HCT116 (cell line): ENCODE data around the gene TIMM10. TPM values are rescaled to one million over a fixed set of nuclear protein-coding genes. Genes with fewer than 3 reads are reported as not detected.

ENCODE experiments used
- ATAC-seq: fragments of 200-7000 bp; cut with Tn5 transposase; 2 replicates; pipeline ENCODE4 v1.9.1; 2020; ENCODE audit warnings: mild to moderate bottlenecking, moderate library complexity
- BruUV-seq: library from RNA; stranded (reverse); fragments of 400-500 nt; replicated peaks from 2 replicates; lab custom pipeline; 2021; lab: Mats Ljungman, UMichigan
- CTCF ChIA-PET: fragments of 300-600 bp; sonication (Branson Sonifier 250); formaldehyde crosslinking; loops from one replicate; lab custom pipeline; 2021; ENCODE audit warnings: antibody characterized with exemption; lab: Charles Lee
- POLR2A ChIA-PET: fragments of 300-600, 350-600 bp; sonication (Branson Sonifier 250); formaldehyde crosslinking; loops from one replicate; lab custom pipeline; 2021; ENCODE audit warnings: antibody characterized with exemption; lab: Charles Lee
- RAD21 ChIA-PET, 2 experiments: fragments of 300-600 bp; sonication (Branson Sonifier 250); formaldehyde crosslinking; loops; one replicate each; lab custom pipeline; 2023; ENCODE audit warnings: low total read pairs in 2 of 2; ENCODE audit not compliant: uncharacterized antibody in 2 of 2, unreplicated experiment in 2 of 2, low non-redundant PET in 1 of 2; lab: Charles Lee
- DNase-seq: peaks from one replicate; pipeline ENCODE4 v3.0.0-alpha.2; 2010; ENCODE audit warnings: low read depth, low spot score
- H2AFZ ChIP-seq: fragments of 200-600 bp; shearing (Covaris generic), sonication (generic); 2 replicates; pipeline ENCODE4 v1.6.1; 2017; ENCODE audit warnings: low read depth, mixed run types, mixed read lengths, antibody characterized with exemption, low read length; ENCODE audit not compliant: poor library complexity, severe bottlenecking
- H3K27ac ChIP-seq: 2 replicates; pipeline ENCODE4 v1.5.1; 2012; ENCODE audit warnings: low read depth, low read length
- H3K27me3 ChIP-seq: fragments of 200-600 bp; sonication (generic); 2 replicates; pipeline ENCODE4 v1.6.1; 2016; ENCODE audit warnings: mixed run types, low read length, mixed read lengths; ENCODE audit not compliant: insufficient read depth
- H3K36me3 ChIP-seq, 2 experiments: fragments of 200-500 bp in 1 of 2; fragments of 200-600 bp in 1 of 2; sonication (Bioruptor generic) in 1 of 2; sonication (generic) in 1 of 2; 2 replicates each; pipeline versions ENCODE4 v1.5.1 to v1.6.1; 2014 to 2016; ENCODE audit warnings: low read length in 2 of 2, inconsistent platforms in 1 of 2, mixed read lengths in 1 of 2, mixed run types in 1 of 2; ENCODE audit not compliant: insufficient read depth in 2 of 2, control insufficient read depth in 1 of 2
- H3K4me1 ChIP-seq, 2 experiments: fragments of 200-600 bp in 1 of 2; sonication (generic) in 1 of 2; 2 replicates each; pipeline versions ENCODE4 v1.5.1 to v1.6.1; 2012 to 2017; ENCODE audit warnings: low read length in 2 of 2, inconsistent platforms in 1 of 2, mild to moderate bottlenecking in 1 of 2, mixed read lengths in 1 of 2, mixed run types in 1 of 2, moderate library complexity in 1 of 2; ENCODE audit not compliant: insufficient read depth in 2 of 2, control insufficient read depth in 1 of 2
- H3K4me2 ChIP-seq: fragments of 200-600 bp; sonication (generic); 2 replicates; pipeline ENCODE4 v1.6.1; 2017; ENCODE audit warnings: mixed run types, low read length, mixed read lengths
- H3K4me3 ChIP-seq, 2 experiments: fragments of 200-600 bp in 1 of 2; sonication (generic) in 1 of 2; replicated peaks in 1 of 2; 2 replicates each; pipeline ENCODE4 v1.5.1; 2011 to 2016; ENCODE audit warnings: low read length in 2 of 2, control low read depth in 1 of 2, low read depth in 1 of 2, mild to moderate bottlenecking in 1 of 2, mixed read lengths in 1 of 2, mixed run types in 1 of 2
- H3K79me2 ChIP-seq: fragments of 200-600 bp; sonication (generic); 2 replicates; pipeline ENCODE4 v1.6.1; 2017; ENCODE audit warnings: mild to moderate bottlenecking, mixed run types, low read length, moderate library complexity, mixed read lengths; ENCODE audit not compliant: insufficient read depth
- H3K9ac ChIP-seq: fragments of 200-600 bp; sonication (generic); 2 replicates; pipeline ENCODE4 v1.6.1; 2016; ENCODE audit warnings: low read length, mixed read lengths
- H3K9me2 ChIP-seq: fragments of 200-600 bp; sonication (generic), shearing (Covaris generic); 2 replicates; pipeline ENCODE4 v1.6.1; 2017; ENCODE audit warnings: mixed run types, mild to moderate bottlenecking, moderate library complexity; ENCODE audit not compliant: insufficient read depth
- H3K9me3 ChIP-seq, 2 experiments: fragments of 200-500 bp in 1 of 2; fragments of 200-600 bp in 1 of 2; sonication (Bioruptor generic) in 1 of 2; sonication (generic) in 1 of 2; 2 replicates each; pipeline ENCODE4 v1.6.1; 2014 to 2017; ENCODE audit warnings: low read length in 2 of 2, mixed read lengths in 2 of 2, inconsistent platforms in 1 of 2, low read depth in 1 of 2, mild to moderate bottlenecking in 1 of 2, mixed run types in 1 of 2, moderate library complexity in 1 of 2; ENCODE audit not compliant: control insufficient read depth in 1 of 2, insufficient read depth in 1 of 2
- H4K20me1 ChIP-seq: fragments of 200-600 bp; sonication (generic), shearing (Covaris generic); 2 replicates; pipeline ENCODE4 v1.6.1; 2017; ENCODE audit warnings: mixed run types, mild to moderate bottlenecking, moderate library complexity; ENCODE audit not compliant: insufficient read depth
- CBX3 ChIP-seq: IDR thresholded peaks from 2 replicates; pipeline ENCODE4 v1.6.1; 2012; ENCODE audit warnings: low read depth
- CEBPB ChIP-seq: IDR thresholded peaks from 2 replicates; pipeline ENCODE4 v1.6.1; 2012; ENCODE audit warnings: low read depth
- ELF1 ChIP-seq: IDR thresholded peaks from 2 replicates; pipeline ENCODE4 v1.6.1; 2012; ENCODE audit warnings: low read depth, borderline replicate concordance
- EZH2 ChIP-seq: fragments of 200-600 bp; sonication (generic); IDR thresholded peaks from 2 replicates; pipeline ENCODE4 v1.6.1; 2017; ENCODE audit warnings: antibody characterized with exemption, mixed run types
- EZH2phosphoT487 ChIP-seq: fragments of 200-600 bp; IDR thresholded peaks from 2 replicates; pipeline ENCODE4 v1.6.1; 2018; ENCODE audit warnings: antibody characterized with exemption, borderline replicate concordance
- JUND ChIP-seq: IDR thresholded peaks from 2 replicates; pipeline ENCODE4 v1.6.1; 2012
- POLR2A ChIP-seq: IDR thresholded peaks from 2 replicates; pipeline ENCODE4 v1.7.0; 2011; ENCODE audit warnings: borderline replicate concordance; ENCODE audit not compliant: insufficient read depth, insufficient read length; ENCODE audit errors: extremely low read depth
- POLR2AphosphoS5 ChIP-seq: IDR thresholded peaks from 2 replicates; pipeline ENCODE4 v1.6.1; 2011; ENCODE audit warnings: mild to moderate bottlenecking, low read depth, low read length, moderate library complexity
- RAD21 ChIP-seq: IDR thresholded peaks from 2 replicates; pipeline ENCODE4 v1.6.1; 2012; ENCODE audit warnings: low read depth, mild to moderate bottlenecking
- SP1 ChIP-seq: IDR thresholded peaks from 2 replicates; pipeline ENCODE4 v1.6.1; 2012; ENCODE audit warnings: low read depth
- SRF ChIP-seq: IDR thresholded peaks from 2 replicates; pipeline ENCODE4 v1.6.1; 2012; ENCODE audit warnings: low read depth
- TCF7L2 ChIP-seq: IDR thresholded peaks from 2 replicates; pipeline ENCODE4 v1.7.0; 2011; ENCODE audit warnings: borderline replicate concordance, inconsistent platforms; ENCODE audit not compliant: insufficient read depth, insufficient read length; ENCODE audit errors: extremely low read depth
- ZFX ChIP-seq: fragments of 450-650 bp; IDR thresholded peaks from 2 replicates; pipeline ENCODE4 v1.6.1; 2017
- ZNF274 ChIP-seq: fragments of 200-500 bp; sonication (Bioruptor generic); IDR thresholded peaks from 2 replicates; pipeline ENCODE4 v1.6.1; 2014; ENCODE audit warnings: mild to moderate bottlenecking, low read depth, low read length, inconsistent platforms
- intact Hi-C: fragments of 100-400 bp; cut with micrococcal nuclease; formaldehyde crosslinking; loops from 2 replicates; pipeline ENCODE4 v1.10.0; 2022
- total RNA-seq: library from RNA; stranded (reverse); gene quantifications from one replicate; pipeline ENCODE4 v1.2.1, GENCODE V29; 2021; ENCODE audit not compliant: unreplicated experiment
- TF ChIP-seq, protein P1 (sequence below): IDR thresholded peaks from 2 replicates; pipeline ENCODE4 v1.6.1; 2012
- TF ChIP-seq, protein P2 (sequence below): IDR thresholded peaks from 2 replicates; pipeline ENCODE4 v1.6.1; 2011; ENCODE audit warnings: mild to moderate bottlenecking, low read length, moderate library complexity; ENCODE audit not compliant: insufficient replicate concordance; ENCODE audit errors: extremely low read depth
- TF ChIP-seq, protein P3 (sequence below): IDR thresholded peaks from 2 replicates; pipeline ENCODE4 v1.6.1; 2012
- TF ChIP-seq, protein P4 (sequence below), 3 experiments: fragments of 200-600 bp in 1 of 3; sonication (generic) in 1 of 3; IDR thresholded peaks in 2 of 3; conservative IDR thresholded peaks in 1 of 3; 2 replicates each; pipeline ENCODE4 v1.5.1; 2012 to 2017; ENCODE audit warnings: low read depth in 2 of 3, low read length in 2 of 3, antibody characterized with exemption in 1 of 3, borderline replicate concordance in 1 of 3, control low read depth in 1 of 3, mild to moderate bottlenecking in 1 of 3, mixed read lengths in 1 of 3, mixed run types in 1 of 3, moderate library complexity in 1 of 3; ENCODE audit not compliant: insufficient read depth in 1 of 3

TIMM10 gene
- total RNA-seq, 1 experiment from 2014 or later: 65.6 TPM

DNA sequence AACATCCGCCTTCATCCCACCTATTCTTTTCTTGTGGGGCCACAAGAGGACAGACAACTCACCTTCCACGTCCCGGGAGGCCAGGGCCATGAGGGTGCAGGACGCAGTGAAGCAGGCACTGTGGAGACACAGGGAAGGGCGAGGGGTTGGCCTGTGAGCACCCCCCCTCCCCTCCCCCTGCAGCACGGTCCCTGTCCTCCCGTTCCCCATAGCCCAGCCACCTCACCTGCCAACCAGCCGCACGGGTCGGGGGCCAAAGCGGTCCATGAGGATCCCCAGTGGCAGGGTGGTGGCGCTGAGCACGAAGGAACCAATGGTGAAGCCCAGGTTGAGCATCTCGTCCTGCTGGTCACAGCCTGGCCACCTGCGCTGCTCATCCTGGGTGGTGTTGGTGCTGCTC is 29.6 kb downstream of the TIMM10 start:
- Histone ChIP-seq H3K9me2 (no peaks in the 10 kb centered on the region), H4K20me1 (no peaks in the 10 kb centered on the region), H3K27me3 (no peaks in the 10 kb centered on the region), H3K36me3 (no peaks in the 10 kb centered on the region), H3K4me1 (peaks cover 9 to 17% of the 10 kb centered on the region in 2 experiments; a peak in 3 of 4 replicates), H3K27ac (no peak overlapping the region), H3K9ac (no peak overlapping the region), H2AFZ (no peak overlapping the region), H3K9me3 (no peaks in the 10 kb centered on the region), H3K4me2 (no peak overlapping the region), H3K79me2 (no peaks in the 10 kb centered on the region), H3K4me3 (no peak overlapping the region)
- no peak for TF ChIP-seq ELF1
- no peak for TF ChIP-seq ZFX
- no peak for TF ChIP-seq SRF
- no peak for TF ChIP-seq POLR2A
- no peak for TF ChIP-seq EZH2
- TF ChIP-seq, protein P1, sequence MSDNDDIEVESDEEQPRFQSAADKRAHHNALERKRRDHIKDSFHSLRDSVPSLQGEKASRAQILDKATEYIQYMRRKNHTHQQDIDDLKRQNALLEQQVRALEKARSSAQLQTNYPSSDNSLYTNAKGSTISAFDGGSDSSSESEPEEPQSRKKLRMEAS: no peak
- no peak for TF ChIP-seq RAD21
- no peak for TF ChIP-seq CEBPB
- TF ChIP-seq, protein P2, sequence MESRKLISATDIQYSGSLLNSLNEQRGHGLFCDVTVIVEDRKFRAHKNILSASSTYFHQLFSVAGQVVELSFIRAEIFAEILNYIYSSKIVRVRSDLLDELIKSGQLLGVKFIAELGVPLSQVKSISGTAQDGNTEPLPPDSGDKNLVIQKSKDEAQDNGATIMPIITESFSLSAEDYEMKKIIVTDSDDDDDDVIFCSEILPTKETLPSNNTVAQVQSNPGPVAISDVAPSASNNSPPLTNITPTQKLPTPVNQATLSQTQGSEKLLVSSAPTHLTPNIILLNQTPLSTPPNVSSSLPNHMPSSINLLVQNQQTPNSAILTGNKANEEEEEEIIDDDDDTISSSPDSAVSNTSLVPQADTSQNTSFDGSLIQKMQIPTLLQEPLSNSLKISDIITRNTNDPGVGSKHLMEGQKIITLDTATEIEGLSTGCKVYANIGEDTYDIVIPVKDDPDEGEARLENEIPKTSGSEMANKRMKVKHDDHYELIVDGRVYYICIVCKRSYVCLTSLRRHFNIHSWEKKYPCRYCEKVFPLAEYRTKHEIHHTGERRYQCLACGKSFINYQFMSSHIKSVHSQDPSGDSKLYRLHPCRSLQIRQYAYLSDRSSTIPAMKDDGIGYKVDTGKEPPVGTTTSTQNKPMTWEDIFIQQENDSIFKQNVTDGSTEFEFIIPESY: no peak
- no peak for TF ChIP-seq CBX3
- intact Hi-C loops: no loop called here
- RAD21 ChIA-PET: no interaction called here
- no TSS peak for BruUV-seq
- CTCF ChIA-PET: no interaction called here
- ATAC-seq: no peak
- DNase-seq: no peak
- POLR2A ChIA-PET: no interaction called here

DNA sequence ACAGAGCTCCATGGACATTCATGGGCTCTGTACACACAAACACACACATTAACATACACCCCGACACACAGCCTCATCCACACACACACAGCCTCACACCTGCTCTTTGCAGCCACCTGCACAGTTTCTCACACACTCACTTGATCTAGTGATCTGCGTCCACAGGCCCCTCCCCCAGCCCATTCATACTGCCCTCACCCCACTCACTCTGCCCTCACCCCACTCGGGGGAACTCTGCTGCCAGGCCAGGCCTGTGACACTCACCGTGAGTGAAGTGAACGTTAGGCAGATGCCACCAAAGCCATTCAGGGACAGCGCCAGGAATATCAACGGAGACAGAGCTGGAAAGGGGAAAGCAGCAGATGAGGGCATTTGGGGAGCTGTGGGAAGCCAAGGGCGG is 30.0 kb downstream of the TIMM10 start:
- intact Hi-C loops: no loop called here
- H3K4me2 ChIP-seq: no peak overlapping the region
- TF ChIP-seq ELF1: no peak
- TF ChIP-seq EZH2phosphoT487: no peak
- TF ChIP-seq POLR2AphosphoS5: no peak
- no peak for TF ChIP-seq EZH2
- TF ChIP-seq, protein P3, sequence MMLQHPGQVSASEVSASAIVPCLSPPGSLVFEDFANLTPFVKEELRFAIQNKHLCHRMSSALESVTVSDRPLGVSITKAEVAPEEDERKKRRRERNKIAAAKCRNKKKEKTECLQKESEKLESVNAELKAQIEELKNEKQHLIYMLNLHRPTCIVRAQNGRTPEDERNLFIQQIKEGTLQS: no peak
- TF ChIP-seq, protein P4, sequence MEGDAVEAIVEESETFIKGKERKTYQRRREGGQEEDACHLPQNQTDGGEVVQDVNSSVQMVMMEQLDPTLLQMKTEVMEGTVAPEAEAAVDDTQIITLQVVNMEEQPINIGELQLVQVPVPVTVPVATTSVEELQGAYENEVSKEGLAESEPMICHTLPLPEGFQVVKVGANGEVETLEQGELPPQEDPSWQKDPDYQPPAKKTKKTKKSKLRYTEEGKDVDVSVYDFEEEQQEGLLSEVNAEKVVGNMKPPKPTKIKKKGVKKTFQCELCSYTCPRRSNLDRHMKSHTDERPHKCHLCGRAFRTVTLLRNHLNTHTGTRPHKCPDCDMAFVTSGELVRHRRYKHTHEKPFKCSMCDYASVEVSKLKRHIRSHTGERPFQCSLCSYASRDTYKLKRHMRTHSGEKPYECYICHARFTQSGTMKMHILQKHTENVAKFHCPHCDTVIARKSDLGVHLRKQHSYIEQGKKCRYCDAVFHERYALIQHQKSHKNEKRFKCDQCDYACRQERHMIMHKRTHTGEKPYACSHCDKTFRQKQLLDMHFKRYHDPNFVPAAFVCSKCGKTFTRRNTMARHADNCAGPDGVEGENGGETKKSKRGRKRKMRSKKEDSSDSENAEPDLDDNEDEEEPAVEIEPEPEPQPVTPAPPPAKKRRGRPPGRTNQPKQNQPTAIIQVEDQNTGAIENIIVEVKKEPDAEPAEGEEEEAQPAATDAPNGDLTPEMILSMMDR (IDR thresholded peaks at IDR 0.05 in 2 of 3, conservative IDR thresholded peaks at IDR 0.05 in 1 of 3; ENCODE audit: borderline replicate concordance in 1 of 3, insufficient read depth in 1 of 3, low read depth in 2 of 3, low read length in 2 of 3): no peak
- no peak for TF ChIP-seq JUND
- no peak for TF ChIP-seq POLR2A
- no peak for TF ChIP-seq TCF7L2
- TF ChIP-seq SP1: no peak
- TF ChIP-seq ZNF274: no peak
- no peak for TF ChIP-seq RAD21

More for the DNA sequence above, 30.0 kb downstream of the TIMM10 start:
- Histone ChIP-seq H4K20me1 (no peaks in the 10 kb centered on the region), H3K9me3 (no peaks in the 10 kb centered on the region), H3K27ac (no peak overlapping the region; the same call in 1 of the 2 replicates), H2AFZ (no peak overlapping the region), H3K9ac (no peak overlapping the region), H3K4me3 (no peak overlapping the region), H3K27me3 (no peaks in the 10 kb centered on the region), H3K4me1 (peaks cover 9 to 17% of the 10 kb centered on the region in 2 experiments; a peak in 3 of 4 replicates), H3K79me2 (no peaks in the 10 kb centered on the region), H3K36me3 (no peaks in the 10 kb centered on the region), H3K9me2 (no peaks in the 10 kb centered on the region)
- DNase-seq (no peak), ATAC-seq (no peak)
- ChIA-PET CTCF (no interaction called here), RAD21 (no interaction called here), POLR2A (no interaction called here)
- BruUV-seq: no TSS peak
